ENCODE results near the gene MAFG. TPM values are rescaled to one million over a fixed set of nuclear protein-coding genes. Genes with fewer than 3 reads are reported as not detected.

Gene MAFG
- total and polyA plus RNA-seq, 2 of the 13 experiments (the other 11 are each of a cell fraction or from before 2014, with no cell fraction given), result 14.5 to 20.0 TPM

DNA sequence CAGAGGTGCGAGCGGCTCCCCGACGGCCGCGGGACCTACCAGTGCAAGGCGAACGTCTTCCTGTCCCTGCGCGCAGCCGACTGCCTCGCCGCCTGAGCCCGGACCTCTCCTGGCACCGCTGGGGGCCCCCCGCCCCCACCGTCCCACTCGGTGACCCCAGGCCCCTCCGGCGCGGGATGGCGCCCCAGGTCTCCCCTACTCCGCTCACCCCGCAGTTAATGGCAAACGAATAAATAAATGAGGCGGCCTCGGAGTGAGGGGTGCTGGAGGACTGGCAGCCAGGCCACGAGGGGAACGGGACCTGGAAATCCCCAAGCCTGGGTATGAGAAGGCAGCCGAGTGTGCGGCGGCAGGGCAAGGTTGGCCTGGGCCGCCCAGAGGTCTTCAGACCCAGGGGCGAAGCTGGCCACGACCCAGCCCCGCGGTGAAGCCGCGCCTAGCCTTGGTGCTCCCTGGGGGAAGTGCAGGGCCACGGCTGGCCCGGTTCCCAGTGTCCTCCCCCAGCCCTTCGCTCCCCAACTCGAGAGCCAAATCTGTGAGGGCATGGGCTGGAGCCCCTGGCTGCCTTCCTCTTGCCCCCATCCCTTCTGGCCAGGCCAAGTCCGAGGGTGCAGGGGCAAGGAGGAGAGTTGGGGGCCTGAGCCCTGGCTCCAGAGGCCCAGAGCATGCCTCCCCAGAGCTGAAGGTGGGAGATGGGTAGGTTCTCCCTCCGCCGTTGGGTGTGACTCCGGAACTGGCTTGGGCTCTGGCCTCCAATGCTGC is 24.7 kb downstream of the MAFG start (continued):
- TF ChIP-seq WIZ (CRISPR knock-in tag; IDR thresholded peaks at IDR 0.05), result no peak
- TF ChIP-seq, protein P1, sequence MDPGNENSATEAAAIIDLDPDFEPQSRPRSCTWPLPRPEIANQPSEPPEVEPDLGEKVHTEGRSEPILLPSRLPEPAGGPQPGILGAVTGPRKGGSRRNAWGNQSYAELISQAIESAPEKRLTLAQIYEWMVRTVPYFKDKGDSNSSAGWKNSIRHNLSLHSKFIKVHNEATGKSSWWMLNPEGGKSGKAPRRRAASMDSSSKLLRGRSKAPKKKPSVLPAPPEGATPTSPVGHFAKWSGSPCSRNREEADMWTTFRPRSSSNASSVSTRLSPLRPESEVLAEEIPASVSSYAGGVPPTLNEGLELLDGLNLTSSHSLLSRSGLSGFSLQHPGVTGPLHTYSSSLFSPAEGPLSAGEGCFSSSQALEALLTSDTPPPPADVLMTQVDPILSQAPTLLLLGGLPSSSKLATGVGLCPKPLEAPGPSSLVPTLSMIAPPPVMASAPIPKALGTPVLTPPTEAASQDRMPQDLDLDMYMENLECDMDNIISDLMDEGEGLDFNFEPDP (CRISPR knock-in tag; conservative IDR thresholded peaks at IDR 0.05), result no peak
- no peak for TF ChIP-seq FOXK1 (CRISPR knock-in tag; IDR thresholded peaks at IDR 0.05; ENCODE audit: borderline replicate concordance, low read depth)
- 0 out of 2 replicates have a peak, but pooled peaks have one; percentile 31 for TF ChIP-seq ZNF749 (CRISPR knock-in tag; IDR thresholded peaks at IDR 0.05; ENCODE audit: borderline replicate concordance)
- TF ChIP-seq SETDB1 (CRISPR knock-in tag; IDR thresholded peaks at IDR 0.05; ENCODE audit: borderline replicate concordance), result no peak
- TF ChIP-seq, protein P2, sequence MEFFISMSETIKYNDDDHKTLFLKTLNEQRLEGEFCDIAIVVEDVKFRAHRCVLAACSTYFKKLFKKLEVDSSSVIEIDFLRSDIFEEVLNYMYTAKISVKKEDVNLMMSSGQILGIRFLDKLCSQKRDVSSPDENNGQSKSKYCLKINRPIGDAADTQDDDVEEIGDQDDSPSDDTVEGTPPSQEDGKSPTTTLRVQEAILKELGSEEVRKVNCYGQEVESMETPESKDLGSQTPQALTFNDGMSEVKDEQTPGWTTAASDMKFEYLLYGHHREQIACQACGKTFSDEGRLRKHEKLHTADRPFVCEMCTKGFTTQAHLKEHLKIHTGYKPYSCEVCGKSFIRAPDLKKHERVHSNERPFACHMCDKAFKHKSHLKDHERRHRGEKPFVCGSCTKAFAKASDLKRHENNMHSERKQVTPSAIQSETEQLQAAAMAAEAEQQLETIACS (CRISPR knock-in tag; IDR thresholded peaks at IDR 0.05), result 0 out of 2 replicates have a peak, but pooled peaks have one; percentile 9
- TF ChIP-seq ZNF816 (CRISPR knock-in tag; IDR thresholded peaks at IDR 0.05; ENCODE audit: borderline replicate concordance), result no peak
- peak; percentile 73 for TF ChIP-seq POLR2G (IDR thresholded peaks at IDR 0.05; ENCODE audit: low read depth, low read length)
- no peak; the same call in 1 of the 2 replicates for TF ChIP-seq SATB2 (CRISPR knock-in tag; IDR thresholded peaks at IDR 0.05)
- TF ChIP-seq ZFP90 (CRISPR knock-in tag; IDR thresholded peaks at IDR 0.05; ENCODE audit: borderline replicate concordance), result peak; percentile 76; the same call in 1 of the 2 replicates
- TF ChIP-seq ZNF484 (CRISPR knock-in tag; IDR thresholded peaks at IDR 0.05; ENCODE audit: borderline replicate concordance, low read depth), result no peak
- no peak for TF ChIP-seq SP140L (CRISPR knock-in tag; IDR thresholded peaks at IDR 0.05; ENCODE audit: borderline replicate concordance)
- peak; percentile 37; the same call in 1 of the 2 replicates for TF ChIP-seq ZNF552 (CRISPR knock-in tag; IDR thresholded peaks at IDR 0.05; ENCODE audit: borderline replicate concordance)
- TF ChIP-seq, protein P3, sequence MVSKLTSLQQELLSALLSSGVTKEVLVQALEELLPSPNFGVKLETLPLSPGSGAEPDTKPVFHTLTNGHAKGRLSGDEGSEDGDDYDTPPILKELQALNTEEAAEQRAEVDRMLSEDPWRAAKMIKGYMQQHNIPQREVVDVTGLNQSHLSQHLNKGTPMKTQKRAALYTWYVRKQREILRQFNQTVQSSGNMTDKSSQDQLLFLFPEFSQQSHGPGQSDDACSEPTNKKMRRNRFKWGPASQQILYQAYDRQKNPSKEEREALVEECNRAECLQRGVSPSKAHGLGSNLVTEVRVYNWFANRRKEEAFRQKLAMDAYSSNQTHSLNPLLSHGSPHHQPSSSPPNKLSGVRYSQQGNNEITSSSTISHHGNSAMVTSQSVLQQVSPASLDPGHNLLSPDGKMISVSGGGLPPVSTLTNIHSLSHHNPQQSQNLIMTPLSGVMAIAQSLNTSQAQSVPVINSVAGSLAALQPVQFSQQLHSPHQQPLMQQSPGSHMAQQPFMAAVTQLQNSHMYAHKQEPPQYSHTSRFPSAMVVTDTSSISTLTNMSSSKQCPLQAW (CRISPR knock-in tag; IDR thresholded peaks at IDR 0.05), result peak; percentile 69
- no peak for TF ChIP-seq HNF4G (IDR thresholded peaks at IDR 0.05; ENCODE audit: borderline replicate concordance, low read depth, low read length)
- TF ChIP-seq HNF4G (CRISPR knock-in tag; IDR thresholded peaks at IDR 0.05; ENCODE audit: borderline replicate concordance, low read depth), result 0 out of 2 replicates have a peak, but pooled peaks have one; percentile 15
- peak; percentile 53 for TF ChIP-seq ZFX (CRISPR knock-in tag; IDR thresholded peaks at IDR 0.05; ENCODE audit: low read depth)
- TF ChIP-seq RBAK (CRISPR knock-in tag; IDR thresholded peaks at IDR 0.05), result no peak
- no peak for TF ChIP-seq RFX5 (IDR thresholded peaks at IDR 0.05; ENCODE audit: low read depth, low read length)
- 0 out of 2 replicates have a peak, but pooled peaks have one; percentile 67 for TF ChIP-seq IRX3 (CRISPR knock-in tag; IDR thresholded peaks at IDR 0.05; ENCODE audit: borderline replicate concordance, low read depth)
- TF ChIP-seq, protein P4, sequence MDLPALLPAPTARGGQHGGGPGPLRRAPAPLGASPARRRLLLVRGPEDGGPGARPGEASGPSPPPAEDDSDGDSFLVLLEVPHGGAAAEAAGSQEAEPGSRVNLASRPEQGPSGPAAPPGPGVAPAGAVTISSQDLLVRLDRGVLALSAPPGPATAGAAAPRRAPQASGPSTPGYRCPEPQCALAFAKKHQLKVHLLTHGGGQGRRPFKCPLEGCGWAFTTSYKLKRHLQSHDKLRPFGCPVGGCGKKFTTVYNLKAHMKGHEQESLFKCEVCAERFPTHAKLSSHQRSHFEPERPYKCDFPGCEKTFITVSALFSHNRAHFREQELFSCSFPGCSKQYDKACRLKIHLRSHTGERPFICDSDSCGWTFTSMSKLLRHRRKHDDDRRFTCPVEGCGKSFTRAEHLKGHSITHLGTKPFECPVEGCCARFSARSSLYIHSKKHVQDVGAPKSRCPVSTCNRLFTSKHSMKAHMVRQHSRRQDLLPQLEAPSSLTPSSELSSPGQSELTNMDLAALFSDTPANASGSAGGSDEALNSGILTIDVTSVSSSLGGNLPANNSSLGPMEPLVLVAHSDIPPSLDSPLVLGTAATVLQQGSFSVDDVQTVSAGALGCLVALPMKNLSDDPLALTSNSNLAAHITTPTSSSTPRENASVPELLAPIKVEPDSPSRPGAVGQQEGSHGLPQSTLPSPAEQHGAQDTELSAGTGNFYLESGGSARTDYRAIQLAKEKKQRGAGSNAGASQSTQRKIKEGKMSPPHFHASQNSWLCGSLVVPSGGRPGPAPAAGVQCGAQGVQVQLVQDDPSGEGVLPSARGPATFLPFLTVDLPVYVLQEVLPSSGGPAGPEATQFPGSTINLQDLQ (CRISPR knock-in tag; IDR thresholded peaks at IDR 0.05), result no peak; the same call in 1 of the 2 replicates

Data from HepG2 (cell line).